NCI-H2227 (cell line): Measurements from ENCODE around the gene PHPT1.

Experiments used
- DNase-seq: peaks from one replicate; lab custom pipeline; 2025; ENCODE audit not compliant: unreplicated experiment; lab: John Stamatoyannopoulos, UW

Gene PHPT1

GRCh38 chr9:136847826-136848392, 1.3 kb upstream of the PHPT1 start:
- peak; percentile 80 for DNase-seq

GRCh38 chr9:136848393-136849037, 694 bp upstream of the PHPT1 start:
- peak; percentile 68 for DNase-seq

- no peak for DNase-seq
These were observed 1.0 kb downstream of the PHPT1 start for GRCh38 chr9:136849960-136850865.

GRCh38 chr9:136850866-136851775, 1.9 kb downstream of the PHPT1 start:
- DNase-seq, result peak; percentile 25

- DNase-seq, result no peak
These were observed 2.9 kb downstream of the PHPT1 start, which contains the start of gene MAMDC4 for GRCh38 chr9:136851941-136852663. Gene MAMDC4 (plus strand): TSS chr9:136852346. CDS start chr9:136852417, 71 bp downstream.

GRCh38 chr9:136852664-136853595, 3.7 kb downstream of the PHPT1 start:
- no peak for DNase-seq

GRCh38 chr9:136853596-136854112, 4.4 kb downstream of the PHPT1 start:
- DNase-seq, result no peak

- no peak for DNase-seq
These were observed 5.1 kb downstream of the PHPT1 start for GRCh38 chr9:136854113-136854841.

- DNase-seq, result no peak
These were observed 5.7 kb downstream of the PHPT1 start for GRCh38 chr9:136854842-136855460.

GRCh38 chr9:136855461-136856078, 6.4 kb downstream of the PHPT1 start:
- no peak for DNase-seq

- DNase-seq, result no peak
These were observed 6.9 kb downstream of the PHPT1 start for GRCh38 chr9:136856079-136856476.

- no peak for DNase-seq
These were observed 7.4 kb downstream of the PHPT1 start for GRCh38 chr9:136856541-136857141.

- no peak for DNase-seq
These were observed 8.0 kb downstream of the PHPT1 start for GRCh38 chr9:136857166-136857565.

GRCh38 chr9:136857581-136858412, 8.6 kb downstream of the PHPT1 start:
- no peak for DNase-seq

GRCh38 chr9:136858452-136858843, 9.2 kb downstream of the PHPT1 start:
- no peak for DNase-seq
